Liver (tissue), 9 donors: ENCODE data around the gene ADCY2. TPM values are rescaled to one million over a fixed set of nuclear protein-coding genes. Genes with fewer than 3 reads are reported as not detected.

Experiments used
- DNase-seq: peaks from one replicate; pipeline ENCODE4 v3.0.0-alpha.2; 2017; ENCODE audit warnings: low spot score
- H3K27ac ChIP-seq, 2 donors: one replicate each; pipeline ENCODE4 v1.7.0; 2013; ENCODE audit warnings: inconsistent platforms in 2 of 2, low read length in 2 of 2, control low read depth in 1 of 2, low read depth in 1 of 2, mild to moderate bottlenecking in 1 of 2
- H3K27me3 ChIP-seq, 4 donors: one replicate each; pipeline versions ENCODE4 v1.6.1 to v1.7.0; 2013; ENCODE audit warnings: low read length in 3 of 4, inconsistent platforms in 1 of 4, mild to moderate bottlenecking in 1 of 4, moderate library complexity in 1 of 4; ENCODE audit not compliant: control insufficient read depth in 4 of 4, insufficient read depth in 4 of 4
- H3K36me3 ChIP-seq, 4 donors: one replicate each; pipeline versions ENCODE4 v1.6.1 to v1.7.0; 2013; ENCODE audit warnings: low read length in 3 of 4, mild to moderate bottlenecking in 3 of 4, low read depth in 1 of 4, moderate library complexity in 1 of 4; ENCODE audit not compliant: control insufficient read depth in 4 of 4, insufficient read depth in 3 of 4
- H3K4me1 ChIP-seq, 4 donors: one replicate each; pipeline versions ENCODE4 v1.6.1 to v1.7.0; 2013; ENCODE audit warnings: low read length in 3 of 4, mild to moderate bottlenecking in 3 of 4, moderate library complexity in 1 of 4; ENCODE audit not compliant: control insufficient read depth in 4 of 4, insufficient read depth in 4 of 4
- H3K4me3 ChIP-seq, 3 donors: one replicate each; pipeline versions ENCODE4 v1.6.1 to v1.7.0; 2013; ENCODE audit warnings: low read length in 3 of 3, control low read depth in 1 of 3, low read depth in 1 of 3, mild to moderate bottlenecking in 1 of 3
- H3K9ac ChIP-seq, 2 donors: one replicate each; pipeline ENCODE4 v1.7.0; 2013; ENCODE audit warnings: low read length in 2 of 2, mild to moderate bottlenecking in 2 of 2, moderate library complexity in 2 of 2, control low read depth in 1 of 2, low read depth in 1 of 2
- H3K9me3 ChIP-seq, 4 donors: one replicate each; pipeline versions ENCODE4 v1.6.1 to v1.7.0; 2013; ENCODE audit warnings: low read length in 3 of 4; ENCODE audit not compliant: control insufficient read depth in 4 of 4
- FOXA1 ChIP-seq: IDR thresholded peaks from 2 replicates; pipeline ENCODE4 v1.6.1; 2016; ENCODE audit warnings: antibody characterized with exemption
- FOXA2 ChIP-seq: IDR thresholded peaks from 2 replicates; pipeline ENCODE4 v1.6.1; 2016; ENCODE audit warnings: antibody characterized with exemption
- GABPA ChIP-seq, 2 donors: IDR thresholded peaks in 1 of 2; conservative IDR thresholded peaks in 1 of 2; 2 replicates each; pipeline ENCODE4 v1.6.1; 2016; ENCODE audit warnings: antibody characterized with exemption in 2 of 2, mild to moderate bottlenecking in 1 of 2, moderate library complexity in 1 of 2
- HNF4A ChIP-seq, 2 donors: conservative IDR thresholded peaks; 2 replicates each; pipeline ENCODE4 v1.6.1; 2016; ENCODE audit warnings: antibody characterized with exemption in 2 of 2, mild to moderate bottlenecking in 2 of 2
- HNF4G ChIP-seq: IDR thresholded peaks from 2 replicates; pipeline ENCODE4 v1.6.1; 2016; ENCODE audit warnings: antibody characterized with exemption
- JUND ChIP-seq, 2 donors: IDR thresholded peaks; 2 replicates each; pipeline ENCODE4 v1.6.1; 2016; ENCODE audit warnings: antibody characterized with exemption in 2 of 2
- MAX ChIP-seq: IDR thresholded peaks from 2 replicates; pipeline ENCODE4 v1.6.1; 2016; ENCODE audit warnings: antibody characterized with exemption
- NR2F2 ChIP-seq: IDR thresholded peaks from 2 replicates; pipeline ENCODE4 v1.6.1; 2016; ENCODE audit warnings: antibody characterized with exemption
- RAD21 ChIP-seq, 2 donors: IDR thresholded peaks; 2 replicates each; pipeline ENCODE4 v1.6.1; 2016; ENCODE audit warnings: antibody characterized with exemption in 2 of 2, mild to moderate bottlenecking in 2 of 2
- REST ChIP-seq: IDR thresholded peaks from 2 replicates; pipeline ENCODE4 v1.6.1; 2016; ENCODE audit warnings: antibody characterized with exemption, mild to moderate bottlenecking
- RXRA ChIP-seq, 2 donors: IDR thresholded peaks; 2 replicates each; pipeline ENCODE4 v1.6.1; 2017 to 2018; ENCODE audit warnings: antibody characterized with exemption in 2 of 2, mild to moderate bottlenecking in 1 of 2
- TAF1 ChIP-seq: conservative IDR thresholded peaks from 2 replicates; pipeline ENCODE4 v1.6.1; 2016; ENCODE audit warnings: antibody characterized with exemption, mild to moderate bottlenecking
- YY1 ChIP-seq: IDR thresholded peaks from 2 replicates; pipeline ENCODE4 v1.6.1; 2016; ENCODE audit warnings: antibody characterized with exemption, mild to moderate bottlenecking
- ZBTB33 ChIP-seq: IDR thresholded peaks from 2 replicates; pipeline ENCODE4 v1.6.1; 2016; ENCODE audit warnings: antibody characterized with exemption
- WGBS: extraction: QIAGEN DNeasy Blood & Tissue Kit; methylation state at CpG from one replicate; pipeline ENCODE4 v1.1.7; 2013; 5-methylcytosine and 5-hydroxymethylcytosine counted together
- polyA plus RNA-seq, 2 donors: library from polyadenylated mRNA; stranded (reverse) in 1 of 2; unstranded in 1 of 2; fragments of 200-250 nt in 1 of 2; fragments of >200 nt in 1 of 2; fragmentation: Nextera tagmentation in 1 of 2; extraction: Ambion mirVana in 1 of 2; gene quantifications; one replicate each; pipeline versions ENCODE4 v1.2.1 to v1.2.3, GENCODE V29; 2013 to 2015
- total RNA-seq, 2 donors: library from RNA; depleted of rRNA; stranded (reverse); fragments of >200 nt; gene quantifications; one replicate each; pipeline ENCODE4 v1.2.3, GENCODE V29; 2014
- donor health status: healthy.
- donor health status: healthy.
- donor health status: healthy.
- donor health status: healthy.
- donor health status: healthy.

ADCY2 gene
- total and polyA plus RNA-seq, 4 donors, result not detected

GRCh38 chr5:7608772-7609171 lies 212.8 kb downstream of the ADCY2 start (continued):
- TF ChIP-seq ZBTB33, result no peak

- DNase-seq, result no peak
- Histone ChIP-seq H3K4me3 (no peak overlapping the region), H3K4me1 (no peaks in the 10 kb centered on the region), H3K9ac (no peak overlapping the region), H3K27ac (no peak overlapping the region), H3K27me3 (no peaks in the 10 kb centered on the region), H3K9me3 (no peaks in the 10 kb centered on the region), H3K36me3 (no peaks in the 10 kb centered on the region)
- TF ChIP-seq NR2F2 (no peak), TAF1 (no peak), ZBTB33 (no peak), HNF4A (conservative IDR thresholded peaks at IDR 0.05) (no peak), YY1 (no peak), FOXA1 (no peak), MAX (no peak), HNF4G (no peak)
- 78% methylated on average over 1 of the region's 1 CpG for WGBS
Observed at GRCh38 chr5:7609726-7610125, 213.8 kb downstream of the ADCY2 start.

- DNase-seq, result no peak
- Histone ChIP-seq H3K4me3 (no peak overlapping the region), H3K36me3 (no peaks in the 10 kb centered on the region), H3K9me3 (no peaks in the 10 kb centered on the region), H3K27ac (no peak overlapping the region), H3K9ac (no peak overlapping the region), H3K4me1 (no peaks in the 10 kb centered on the region), H3K27me3 (no peaks in the 10 kb centered on the region)
- 73% methylated on average over 2 of the region's 2 CpGs for WGBS
- TF ChIP-seq FOXA1 (no peak), YY1 (no peak), MAX (no peak), REST (no peak), JUND (IDR thresholded peaks at IDR 0.05) (no peak), FOXA2 (no peak), RXRA (IDR thresholded peaks at IDR 0.05) (no peak), RAD21 (IDR thresholded peaks at IDR 0.05) (no peak), GABPA (IDR thresholded peaks at IDR 0.05 in 1 of 2, conservative IDR thresholded peaks at IDR 0.05 in 1 of 2) (no peak), ZBTB33 (no peak)
Observed at GRCh38 chr5:7610531-7611177, 214.7 kb downstream of the ADCY2 start.
